SHP77 (cell line): ENCODE data around the gene KIF14.

Experiments
- DNase-seq, 2 experiments: peaks; one replicate each; lab custom pipeline; 2025; lab: John Stamatoyannopoulos, UW

Gene KIF14, protein sequence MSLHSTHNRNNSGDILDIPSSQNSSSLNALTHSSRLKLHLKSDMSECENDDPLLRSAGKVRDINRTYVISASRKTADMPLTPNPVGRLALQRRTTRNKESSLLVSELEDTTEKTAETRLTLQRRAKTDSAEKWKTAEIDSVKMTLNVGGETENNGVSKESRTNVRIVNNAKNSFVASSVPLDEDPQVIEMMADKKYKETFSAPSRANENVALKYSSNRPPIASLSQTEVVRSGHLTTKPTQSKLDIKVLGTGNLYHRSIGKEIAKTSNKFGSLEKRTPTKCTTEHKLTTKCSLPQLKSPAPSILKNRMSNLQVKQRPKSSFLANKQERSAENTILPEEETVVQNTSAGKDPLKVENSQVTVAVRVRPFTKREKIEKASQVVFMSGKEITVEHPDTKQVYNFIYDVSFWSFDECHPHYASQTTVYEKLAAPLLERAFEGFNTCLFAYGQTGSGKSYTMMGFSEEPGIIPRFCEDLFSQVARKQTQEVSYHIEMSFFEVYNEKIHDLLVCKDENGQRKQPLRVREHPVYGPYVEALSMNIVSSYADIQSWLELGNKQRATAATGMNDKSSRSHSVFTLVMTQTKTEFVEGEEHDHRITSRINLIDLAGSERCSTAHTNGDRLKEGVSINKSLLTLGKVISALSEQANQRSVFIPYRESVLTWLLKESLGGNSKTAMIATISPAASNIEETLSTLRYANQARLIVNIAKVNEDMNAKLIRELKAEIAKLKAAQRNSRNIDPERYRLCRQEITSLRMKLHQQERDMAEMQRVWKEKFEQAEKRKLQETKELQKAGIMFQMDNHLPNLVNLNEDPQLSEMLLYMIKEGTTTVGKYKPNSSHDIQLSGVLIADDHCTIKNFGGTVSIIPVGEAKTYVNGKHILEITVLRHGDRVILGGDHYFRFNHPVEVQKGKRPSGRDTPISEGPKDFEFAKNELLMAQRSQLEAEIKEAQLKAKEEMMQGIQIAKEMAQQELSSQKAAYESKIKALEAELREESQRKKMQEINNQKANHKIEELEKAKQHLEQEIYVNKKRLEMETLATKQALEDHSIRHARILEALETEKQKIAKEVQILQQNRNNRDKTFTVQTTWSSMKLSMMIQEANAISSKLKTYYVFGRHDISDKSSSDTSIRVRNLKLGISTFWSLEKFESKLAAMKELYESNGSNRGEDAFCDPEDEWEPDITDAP (N-terminal part only)

DNA sequence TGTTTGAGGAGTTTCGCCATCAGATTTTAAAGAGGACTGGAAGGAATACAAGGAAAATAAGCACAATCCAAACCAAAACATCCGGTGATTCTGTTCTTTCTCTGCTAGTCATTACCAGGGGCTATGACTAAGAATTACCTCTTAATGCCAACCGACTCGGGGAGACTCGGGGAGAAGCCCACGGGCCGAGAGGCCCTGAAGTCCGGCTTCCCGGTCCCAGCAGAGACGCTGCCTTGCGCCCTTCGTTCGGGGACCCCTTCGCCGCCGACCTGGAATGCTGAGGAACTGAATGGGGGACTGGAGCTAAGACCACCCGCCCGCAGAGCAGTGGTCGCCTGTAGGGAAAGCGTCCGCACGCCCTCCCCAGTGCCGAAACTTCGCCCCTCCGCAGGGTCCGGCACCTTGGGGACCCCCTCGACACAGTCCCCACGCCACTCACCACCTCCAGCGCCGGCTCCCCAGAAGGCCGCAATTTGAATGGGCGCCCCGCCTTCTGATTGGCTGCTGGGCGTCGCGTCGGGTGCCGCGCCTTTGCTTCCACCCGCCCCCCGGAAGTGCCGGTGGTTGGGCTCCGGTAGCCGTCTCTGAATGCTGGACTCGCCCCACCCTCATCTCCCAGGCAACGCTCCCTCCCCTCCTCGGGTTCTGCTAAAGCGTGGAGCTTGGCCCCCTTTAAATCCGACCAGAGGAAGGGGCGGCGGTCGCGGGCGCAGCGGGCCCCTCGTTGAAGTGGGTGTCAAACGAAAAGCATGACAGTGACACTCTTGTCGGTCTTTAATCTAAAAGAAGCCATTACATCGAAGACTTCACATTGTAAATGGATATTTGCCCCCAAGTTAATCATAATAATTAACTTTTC lies at the start of gene KIF14:
Gene KIF14, minus strand, starts transcription at position 479 of the 859 bp plus-strand sequence. CDS start 2,028 bp downstream, outside the sequence.
- DNase-seq, result peak; percentile 90 to 96

DNA sequence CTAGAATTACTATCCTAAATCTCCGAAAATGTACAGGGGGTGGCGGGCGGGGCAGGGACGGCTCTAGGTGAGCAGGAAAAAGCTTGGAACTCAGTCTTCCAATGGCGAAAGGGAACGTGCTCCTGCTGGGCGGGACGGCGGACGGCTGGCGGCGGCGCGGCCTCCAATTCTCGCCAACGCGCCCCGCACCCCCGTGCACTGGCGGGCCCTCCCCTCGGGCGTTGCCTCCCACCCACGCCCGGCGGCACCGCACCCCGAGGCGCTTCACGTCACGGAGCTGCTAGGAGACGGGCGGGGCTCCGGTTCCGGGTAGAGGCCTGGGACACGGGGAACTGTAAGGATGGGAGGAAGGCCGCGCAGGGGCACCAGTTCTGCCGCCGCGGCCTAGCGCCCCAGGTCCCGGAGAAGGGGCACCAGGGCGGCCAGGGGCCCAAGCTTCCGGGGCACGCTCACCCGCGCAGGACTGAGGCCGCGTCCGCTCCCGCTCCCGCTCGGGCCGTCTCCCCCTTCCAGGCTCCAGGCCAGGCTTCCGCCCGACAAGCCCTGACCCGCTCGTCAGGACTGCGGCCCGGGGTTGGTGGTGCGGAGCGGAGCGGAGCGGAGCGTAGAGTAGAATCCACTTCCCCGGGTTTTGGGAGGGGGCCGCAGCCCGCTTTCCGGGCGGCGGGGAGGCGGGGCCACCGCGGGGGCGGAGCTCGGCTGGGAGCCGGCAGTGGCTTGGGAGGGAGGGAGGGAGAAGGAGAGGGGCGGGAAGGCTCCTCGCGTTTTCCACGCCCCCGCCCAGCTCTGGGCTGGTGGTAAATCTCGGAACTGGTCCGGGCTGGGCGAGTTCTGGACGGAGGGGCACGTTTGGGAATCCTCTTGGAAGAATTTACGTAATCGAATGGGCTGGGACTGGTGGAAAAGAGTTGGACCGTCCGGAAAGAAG lies 49.0 kb upstream of the KIF14 start, which contains the start of gene DDX59:
Gene DDX59, minus strand, starts transcription at position 594 of the 928 bp plus-strand sequence. CDS start 3,167 bp downstream, outside the sequence.
- DNase-seq, result peak; percentile 89 to 97

DNA sequence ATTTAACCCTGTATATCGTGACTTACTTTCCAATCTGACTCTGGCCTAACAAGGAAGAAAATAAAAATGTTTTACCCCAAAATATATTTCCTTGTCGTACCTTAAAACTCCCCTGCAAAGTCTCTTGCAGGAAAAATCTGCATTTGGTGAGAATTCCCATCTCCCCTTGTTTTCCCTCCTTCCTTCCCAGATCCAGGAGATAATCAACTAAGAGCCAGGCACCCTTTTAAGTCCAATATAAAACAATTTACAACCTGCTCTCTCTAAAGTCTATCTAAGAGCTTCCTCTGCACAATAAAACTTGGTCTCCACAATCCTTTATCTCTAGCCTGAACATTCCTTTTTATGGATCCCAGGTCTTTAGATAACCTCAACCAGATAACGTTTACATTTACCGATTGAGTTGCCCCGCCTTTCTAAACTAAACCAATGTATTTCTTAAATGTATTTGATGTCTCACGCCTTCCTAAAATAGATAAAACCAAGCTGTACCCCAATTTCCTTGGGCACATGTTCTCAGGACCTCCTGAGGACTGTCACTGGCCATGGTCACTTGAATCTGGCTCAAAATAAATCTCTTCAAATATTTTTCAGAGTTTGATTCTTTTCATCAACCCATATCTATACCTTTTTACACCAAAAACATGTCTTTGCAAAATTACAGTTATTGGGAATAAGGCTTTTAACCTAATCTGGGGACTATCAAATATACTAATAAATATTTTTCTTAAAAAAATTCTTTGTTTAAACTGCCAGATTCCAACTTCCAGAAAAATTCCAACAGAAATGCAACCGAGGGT lies 48.2 kb upstream of the KIF14 start:
- no peak for DNase-seq

DNA sequence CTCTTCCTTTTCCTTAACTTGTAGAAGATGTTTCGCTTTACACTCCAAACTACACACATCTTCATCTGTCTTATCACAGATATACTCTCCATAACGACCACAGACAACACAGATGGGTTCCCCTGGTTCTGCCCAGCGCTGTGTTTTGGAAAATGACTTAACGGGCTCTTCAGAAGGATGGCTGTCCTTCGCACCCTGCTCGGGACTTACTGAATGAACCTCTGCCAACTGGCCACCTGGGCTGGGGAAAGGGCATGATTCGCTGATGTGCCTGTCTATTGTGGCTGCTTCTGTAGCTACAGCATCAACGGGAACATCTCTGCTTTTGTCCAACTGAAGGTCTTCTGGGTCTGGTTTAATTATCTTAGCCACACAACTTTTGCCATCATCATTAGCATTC lies 45.8 kb upstream of the KIF14 start:
- no peak for DNase-seq

DNA sequence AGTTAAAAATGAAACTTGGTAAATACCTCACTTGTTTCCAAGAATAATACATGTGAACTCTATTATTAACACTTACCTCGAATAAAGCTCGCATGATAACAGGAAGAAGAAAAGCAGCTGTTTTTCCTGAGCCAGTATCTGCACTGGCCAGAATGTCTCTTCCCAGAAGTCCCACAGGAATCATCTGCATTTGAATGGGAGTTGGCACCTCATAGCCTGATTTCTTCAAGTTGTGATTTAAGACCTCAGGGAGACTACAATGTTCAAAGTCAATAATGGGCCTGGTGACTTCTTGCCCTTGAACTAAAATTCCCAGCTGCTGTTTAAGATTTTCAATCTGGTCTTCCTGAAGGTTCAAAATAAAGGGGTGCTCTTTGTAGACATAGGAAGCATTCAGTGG lies 45.3 kb upstream of the KIF14 start:
- no peak for DNase-seq

DNA sequence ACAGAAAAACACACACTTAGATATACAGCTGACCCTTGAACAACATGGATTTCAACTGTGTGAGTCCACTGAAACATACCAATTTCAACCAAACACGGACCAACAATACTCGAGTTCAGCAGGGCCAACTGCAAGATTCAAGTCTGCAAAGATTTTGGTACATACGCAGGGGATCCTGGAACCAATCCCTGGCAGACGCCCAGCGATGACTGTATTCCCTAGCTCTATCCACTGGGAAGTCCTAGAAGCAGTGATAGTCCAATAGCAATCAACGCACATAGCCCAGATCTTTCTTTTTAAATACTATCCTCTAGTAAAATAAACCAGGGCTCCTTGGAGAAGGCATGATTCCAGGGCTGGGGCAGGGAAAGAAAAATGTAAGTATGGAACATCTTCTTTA lies 40.2 kb upstream of the KIF14 start:
- no peak for DNase-seq

DNA sequence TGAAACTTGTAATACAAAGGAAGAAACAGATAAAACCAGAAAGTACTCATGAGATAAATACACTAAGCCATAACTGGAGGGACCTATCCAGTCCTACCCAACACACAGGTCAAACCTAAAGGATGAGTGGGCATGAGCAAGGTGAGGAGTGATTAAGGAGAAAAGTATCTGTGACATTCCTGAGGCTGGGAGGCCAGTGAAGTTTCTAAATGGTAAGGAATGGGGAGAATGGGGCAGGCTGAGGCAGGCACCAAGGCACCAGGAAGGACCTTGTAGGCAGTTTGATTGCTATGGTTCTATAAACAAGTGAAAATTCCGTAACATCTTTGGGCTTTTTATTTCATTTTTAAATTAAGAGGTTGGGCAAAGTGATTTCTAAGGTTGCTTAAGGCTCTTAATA lies 38.7 kb upstream of the KIF14 start:
- DNase-seq, result no peak

DNA sequence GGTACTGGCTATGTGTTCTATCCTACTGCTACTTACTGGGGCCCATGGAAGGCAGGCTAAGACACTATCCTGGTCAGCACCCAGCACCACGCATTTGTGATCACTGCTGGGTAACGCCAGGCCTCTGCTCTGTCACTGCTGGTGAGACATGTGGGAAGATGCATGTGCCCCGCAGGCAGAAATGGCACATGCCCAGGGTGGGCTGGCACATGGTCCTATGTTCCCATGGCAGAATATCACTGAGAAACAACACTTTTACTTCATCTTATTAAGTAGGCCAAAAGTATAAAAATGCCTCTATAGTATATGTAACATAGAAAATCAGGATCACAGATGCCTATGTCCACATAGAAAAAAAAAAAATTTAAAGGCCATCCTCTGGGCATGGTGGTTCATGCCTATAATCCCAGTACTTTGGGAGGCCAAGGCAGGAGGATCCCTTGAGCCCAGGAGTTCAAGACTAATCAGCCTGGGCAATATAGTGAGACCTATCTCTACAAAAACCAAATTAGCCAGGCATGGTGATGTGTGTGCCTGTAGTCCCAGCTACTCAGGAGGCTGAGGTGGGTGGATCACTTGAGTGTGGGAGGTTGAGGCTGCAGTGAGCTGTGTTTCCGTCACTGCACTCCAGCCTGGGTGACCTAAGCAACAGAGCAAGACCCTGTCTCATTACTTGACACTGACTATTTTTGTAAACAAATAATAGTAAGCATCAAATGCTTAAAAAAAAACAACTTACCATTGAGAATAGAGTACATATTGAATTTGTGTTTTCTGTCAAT lies 37.7 kb upstream of the KIF14 start:
- no peak for DNase-seq

DNA sequence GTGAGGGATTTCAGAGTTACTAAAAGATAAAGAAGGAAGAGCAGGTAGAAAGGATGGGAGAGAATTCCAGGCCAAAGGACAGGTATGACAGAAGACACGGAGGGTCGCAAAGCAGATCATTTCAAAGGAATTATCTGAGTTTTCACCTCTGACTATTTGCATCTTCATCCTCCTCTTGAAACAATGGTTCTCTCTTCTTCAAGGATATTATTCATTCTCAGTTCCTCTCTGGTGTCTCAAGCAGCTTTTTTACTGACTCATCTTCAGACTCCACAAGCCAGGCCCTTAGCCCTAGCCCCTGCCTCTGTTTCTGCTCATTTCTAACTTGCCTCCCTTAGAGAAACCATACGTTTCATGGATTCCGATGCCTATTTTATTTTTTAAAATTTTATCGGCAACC lies 34.1 kb upstream of the KIF14 start:
- no peak for DNase-seq

DNA sequence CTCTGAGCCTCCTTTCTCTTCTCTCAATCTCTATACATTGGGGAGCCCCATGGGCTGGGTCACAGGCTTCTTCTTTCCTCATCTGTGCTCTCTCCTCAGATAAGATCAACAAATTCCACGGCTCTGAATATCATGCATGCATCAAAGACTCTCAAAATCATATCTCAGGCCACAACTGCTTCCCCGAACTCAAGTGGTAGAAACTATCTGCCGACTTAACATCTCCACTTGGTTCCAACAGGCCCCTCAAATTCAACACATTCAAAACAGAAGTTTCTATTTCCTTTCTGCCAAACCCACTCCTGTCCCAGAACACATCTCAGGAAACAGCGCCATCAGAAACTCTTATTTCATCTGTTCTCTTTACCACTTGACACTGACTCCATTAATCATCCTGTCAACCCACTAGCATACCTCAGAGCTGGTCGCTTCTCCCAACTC lies 32.5 kb upstream of the KIF14 start:
- no peak for DNase-seq

DNA sequence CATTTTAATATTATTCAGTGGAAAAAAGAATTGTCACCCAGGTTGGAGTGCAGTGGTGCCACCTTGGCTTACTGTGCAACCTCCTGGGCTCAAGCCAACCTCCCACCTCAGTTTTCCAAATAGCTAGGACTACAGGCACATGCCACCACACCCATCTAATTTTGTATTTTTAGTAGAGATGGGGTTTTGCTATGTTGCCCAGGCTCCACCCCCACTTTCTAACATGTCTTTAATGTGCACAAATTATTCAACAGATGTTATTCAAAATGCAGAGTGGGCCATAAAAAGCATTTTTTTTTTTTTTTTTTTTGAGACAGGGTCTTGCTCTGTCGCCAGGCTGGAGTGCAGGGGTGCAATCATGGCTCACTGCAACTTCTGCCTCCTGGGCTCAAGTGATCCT lies 31.8 kb upstream of the KIF14 start:
- DNase-seq, result no peak

DNA sequence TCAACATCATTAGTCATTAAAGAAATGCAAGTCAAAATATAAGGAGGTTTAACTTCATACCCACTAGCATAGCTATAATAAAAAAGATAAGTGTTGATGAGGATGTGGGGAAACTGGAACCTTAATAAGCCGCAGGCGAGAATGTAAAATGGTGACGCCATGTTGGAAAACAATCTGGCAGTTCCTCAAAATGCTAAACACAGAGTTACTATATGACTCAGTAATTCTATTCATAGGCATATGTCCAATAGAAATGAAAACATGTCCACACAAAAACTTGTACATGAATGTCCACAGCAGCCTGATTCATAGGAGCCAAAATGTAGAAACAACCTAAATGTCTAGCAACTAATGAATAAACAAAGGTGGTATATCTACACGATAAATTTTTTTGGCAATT lies 26.0 kb upstream of the KIF14 start:
- DNase-seq, result no peak

DNA sequence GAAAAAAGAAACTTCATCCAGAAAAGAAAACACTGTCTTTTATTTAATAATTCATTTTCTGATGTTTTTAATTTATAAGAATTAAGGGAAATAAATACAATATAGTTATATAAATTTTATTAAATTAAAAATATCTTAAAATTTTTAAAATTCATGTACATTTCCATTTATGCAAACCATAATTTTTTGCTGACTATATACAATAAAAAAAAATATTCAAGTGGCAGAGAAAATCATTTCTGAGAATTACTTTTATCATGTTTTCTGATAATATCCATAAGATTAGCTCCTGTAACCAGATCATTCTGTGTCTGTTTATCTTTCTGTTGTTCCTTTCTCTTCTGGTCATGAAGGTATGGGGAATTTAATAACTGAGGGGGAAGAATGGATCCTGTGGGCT lies 23.5 kb upstream of the KIF14 start:
- DNase-seq, result no peak

DNA sequence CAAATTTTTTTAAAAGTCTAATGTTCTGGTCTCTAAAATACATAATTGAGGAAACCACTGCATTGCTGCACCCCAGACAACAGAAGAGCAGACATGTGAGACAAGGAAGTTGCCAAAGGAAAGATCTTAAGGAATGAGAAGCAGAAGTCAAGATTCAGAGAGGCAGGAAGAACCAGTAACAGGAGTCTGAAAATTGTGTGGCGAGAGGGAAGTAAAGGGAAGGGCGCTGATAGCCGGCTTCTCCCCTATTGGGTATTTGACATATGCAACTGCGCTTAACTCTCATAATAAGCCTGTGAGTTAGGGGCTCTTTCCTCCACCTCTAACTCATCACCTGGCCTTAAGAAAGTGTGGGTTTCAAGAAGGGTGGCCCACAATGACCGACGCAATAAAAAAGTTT lies 21.9 kb upstream of the KIF14 start:
- DNase-seq, result no peak

DNA sequence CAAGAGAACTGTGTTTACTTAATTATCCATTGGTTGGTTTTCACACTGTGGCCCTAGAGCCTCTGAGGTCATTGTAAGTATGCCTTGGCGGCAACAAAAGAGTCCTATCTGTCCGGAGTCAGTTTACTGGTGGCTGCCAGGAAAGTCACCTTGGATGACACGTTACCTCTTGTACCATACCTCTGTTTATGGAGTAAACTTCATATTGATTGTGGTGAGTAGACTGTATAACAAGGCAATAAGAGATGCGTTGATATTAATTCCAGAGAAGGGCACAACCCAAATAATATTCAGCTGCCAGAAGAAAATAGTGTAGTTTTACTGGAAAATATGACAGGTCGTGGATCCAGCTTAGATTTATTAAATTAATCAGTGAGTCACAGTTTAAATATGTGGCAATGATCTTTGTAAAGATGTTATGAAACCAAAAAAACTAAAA lies 20.4 kb upstream of the KIF14 start:
- no peak for DNase-seq

DNA sequence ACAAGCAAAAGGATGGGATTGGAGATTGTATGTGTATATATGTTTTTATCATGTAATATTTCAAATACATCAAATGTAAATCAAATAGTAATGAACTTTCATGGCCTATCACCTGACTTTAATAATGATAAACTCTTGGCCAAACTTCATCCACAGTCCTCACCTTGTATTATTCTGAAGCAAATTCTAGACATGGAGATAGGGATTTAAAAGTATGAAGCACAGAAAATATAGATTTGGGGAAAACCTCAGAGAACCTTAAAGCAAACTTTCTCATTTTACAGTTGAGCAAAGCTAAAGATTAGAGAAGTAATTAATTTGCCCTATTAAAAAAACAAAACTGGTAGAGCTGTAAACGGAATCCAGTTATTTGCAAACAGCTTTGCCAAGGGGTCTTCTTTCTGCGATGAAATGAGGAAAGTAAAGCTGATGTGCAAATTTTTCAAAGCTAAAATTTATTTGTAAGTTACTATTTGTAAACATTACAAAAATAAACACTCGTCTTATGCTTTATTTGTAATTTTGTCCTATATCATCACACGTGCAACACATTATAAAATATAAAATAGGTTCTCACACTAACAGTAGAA lies 19.9 kb upstream of the KIF14 start:
- DNase-seq, result no peak

DNA sequence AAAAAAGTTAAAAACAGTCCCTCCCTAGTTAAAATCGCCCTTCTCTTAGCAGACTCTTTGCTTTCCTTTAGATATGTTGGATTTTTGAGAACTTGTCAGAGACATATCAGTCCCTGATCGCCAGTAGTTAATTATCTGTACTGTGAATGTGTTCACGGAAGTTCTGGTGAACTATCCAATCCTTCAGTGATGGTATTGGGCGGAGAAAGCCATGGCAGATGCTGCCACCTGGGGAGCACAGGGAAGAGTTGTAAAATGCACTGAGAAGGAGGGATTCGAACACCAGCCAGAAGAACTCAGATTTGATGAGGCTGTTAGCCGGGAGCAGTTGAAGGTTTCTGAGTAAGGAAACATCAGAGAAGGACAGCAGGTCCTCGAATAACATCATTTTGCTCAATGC lies 17.5 kb upstream of the KIF14 start:
- DNase-seq, result no peak

DNA sequence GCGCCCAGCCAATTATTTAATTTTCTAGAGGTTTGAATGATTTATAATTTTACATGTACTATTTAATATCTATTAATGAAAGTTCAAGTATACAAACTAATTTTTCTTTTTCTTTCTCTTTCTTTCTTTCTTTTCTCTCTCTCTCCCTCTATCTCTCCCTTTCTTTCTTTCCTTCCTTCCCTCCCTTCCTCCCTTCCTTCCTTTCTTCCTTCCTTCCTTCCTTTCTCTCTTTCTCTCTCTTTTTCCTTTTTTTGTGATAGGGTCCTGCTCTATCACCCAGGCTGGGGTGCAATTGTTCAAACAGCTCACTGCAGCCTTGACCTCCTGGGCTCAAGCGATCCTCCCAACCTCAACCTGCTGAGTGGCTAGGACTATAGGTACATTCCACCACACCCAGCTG lies 16.1 kb upstream of the KIF14 start:
- no peak for DNase-seq
